NCI-H510A treated with DMSO at 0.1 percent for 48 hours (cell line): Measurements from ENCODE around the gene FBXW11.

ENCODE experiments used
- DNase-seq: peaks from one replicate; lab custom pipeline; 2025; lab: John Stamatoyannopoulos, UW

Gene FBXW11

DNA sequence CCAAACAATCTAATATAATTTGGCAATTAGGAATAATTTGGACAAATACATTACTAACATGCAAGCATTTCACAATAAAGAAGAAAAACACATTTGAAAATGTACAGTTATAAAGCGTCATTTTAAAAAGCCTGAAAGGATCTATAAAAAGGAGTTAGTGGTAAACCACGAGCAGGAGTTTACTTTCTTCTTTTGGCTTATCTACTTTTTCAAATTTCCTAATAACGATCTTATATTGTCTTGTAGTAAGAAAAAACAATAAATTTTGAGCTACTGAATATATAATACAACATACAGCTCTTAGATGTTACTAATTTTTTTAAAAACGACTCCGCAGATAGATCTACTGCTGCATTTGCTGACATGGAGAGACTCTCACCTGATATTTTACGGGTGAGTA is 141.0 kb downstream of the FBXW11 start:
- no peak for DNase-seq

DNA sequence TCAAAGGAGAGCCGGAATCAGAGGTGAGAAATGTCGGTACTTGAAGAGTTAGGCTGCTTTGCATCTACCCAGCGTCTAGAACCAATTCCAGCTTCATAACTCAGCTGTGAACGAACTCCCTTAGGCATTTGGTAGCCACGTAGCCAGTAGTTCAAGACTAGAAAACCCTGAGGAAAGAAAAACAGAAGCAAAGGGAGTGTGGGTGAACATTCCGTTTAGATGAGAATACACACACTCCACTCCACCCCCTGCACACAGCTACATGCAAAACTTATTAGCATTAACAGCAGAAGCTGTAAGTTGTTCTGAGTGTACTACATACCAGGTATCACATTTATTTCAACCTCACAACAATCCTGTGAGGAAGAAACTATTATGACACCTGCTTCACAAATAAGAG is 142.5 kb downstream of the FBXW11 start:
- no peak for DNase-seq

- no peak for DNase-seq
Observed at GRCh38 chr5:171862624-171863023, 143.8 kb downstream of the FBXW11 start.

- no peak for DNase-seq
Observed at GRCh38 chr5:171861381-171861780, 145.1 kb downstream of the FBXW11 start.

DNA sequence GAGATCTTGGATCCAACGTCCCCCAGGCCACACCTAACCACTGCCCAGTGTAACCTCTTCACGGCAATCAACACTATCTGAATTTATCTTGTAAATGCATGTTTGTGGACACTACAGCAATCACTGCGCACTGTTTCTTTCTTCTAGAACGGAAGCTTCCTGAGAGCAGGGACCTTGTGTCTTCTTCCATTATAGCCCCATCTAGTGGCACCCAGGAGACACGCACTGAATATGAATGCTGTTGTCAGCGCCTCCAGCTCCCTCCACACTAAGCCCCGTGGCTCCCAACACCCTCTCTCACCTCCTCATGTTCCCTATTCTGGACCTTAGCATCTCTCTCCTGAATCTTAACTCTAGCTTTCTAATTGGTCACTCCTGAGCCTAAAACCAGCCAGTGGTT is 148.1 kb downstream of the FBXW11 start:
- DNase-seq, result peak; percentile 1

DNA sequence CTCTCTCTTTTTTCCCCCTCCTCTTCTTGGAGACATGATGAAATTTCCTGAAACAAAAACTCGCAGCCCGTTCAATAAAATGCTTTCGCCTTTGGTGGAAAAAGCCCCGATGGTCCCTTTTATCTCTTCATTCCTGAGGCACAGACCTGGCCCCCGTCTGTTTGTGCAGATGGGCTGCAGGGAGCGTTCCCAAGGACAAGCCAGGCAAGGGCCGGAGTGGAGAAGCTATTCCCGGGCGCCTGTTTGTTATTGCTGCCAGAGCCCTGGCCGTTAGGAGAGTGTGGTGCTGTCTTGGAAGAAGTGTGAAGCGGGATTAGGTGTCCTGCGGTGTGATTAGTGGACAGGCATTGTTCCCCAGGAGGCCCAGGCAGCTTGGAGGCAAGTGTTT is 149.0 kb downstream of the FBXW11 start:
- DNase-seq, result no peak

DNA sequence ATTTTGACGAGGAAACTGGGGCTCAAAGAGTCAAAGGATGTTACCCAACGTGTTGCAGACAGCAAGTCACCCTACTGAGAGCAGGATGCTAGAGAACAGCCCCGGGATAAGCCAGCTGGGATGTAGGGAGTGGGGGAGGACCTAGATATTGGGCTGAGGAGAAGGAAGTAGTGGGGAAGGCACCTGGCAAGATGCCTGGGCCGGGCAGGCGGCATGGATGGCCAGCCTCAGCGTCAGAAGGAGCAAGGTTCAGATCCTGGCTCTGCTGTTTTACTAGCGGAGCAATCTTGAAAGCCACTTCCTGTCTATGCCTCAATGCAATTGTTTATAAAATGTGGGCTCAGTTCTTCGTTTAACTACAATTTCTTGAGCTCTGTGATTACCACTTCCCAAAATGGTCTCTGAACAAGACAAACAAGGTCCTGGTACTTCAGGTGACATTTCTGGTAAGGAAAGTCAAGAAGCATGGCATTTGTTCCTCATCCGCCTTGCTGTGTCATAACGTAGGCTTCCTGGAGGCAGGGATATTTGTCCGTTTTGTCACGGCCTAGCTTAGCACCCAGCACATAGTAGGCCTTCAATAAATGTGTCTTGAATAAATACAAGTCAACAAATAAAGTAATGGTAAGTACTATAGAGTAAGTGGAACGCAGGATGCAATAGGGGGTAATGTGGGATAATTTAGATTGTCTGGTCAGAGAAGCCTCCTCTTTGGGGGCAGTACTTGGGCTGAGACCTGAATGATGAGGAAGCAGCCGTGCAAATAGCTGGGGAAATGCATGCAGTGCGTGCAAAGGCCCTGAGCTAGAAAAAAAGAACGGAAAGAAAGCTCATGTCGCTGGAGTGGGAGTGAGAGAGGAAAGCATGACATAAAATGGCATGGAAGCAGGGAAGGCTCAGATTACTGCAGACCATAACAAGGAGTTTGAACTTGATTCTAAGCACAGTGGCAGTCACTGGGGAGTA is 150.4 kb downstream of the FBXW11 start:
- DNase-seq, result no peak

GRCh38 chr5:171855265-171855664 is 151.2 kb downstream of the FBXW11 start:
- no peak for DNase-seq

DNA sequence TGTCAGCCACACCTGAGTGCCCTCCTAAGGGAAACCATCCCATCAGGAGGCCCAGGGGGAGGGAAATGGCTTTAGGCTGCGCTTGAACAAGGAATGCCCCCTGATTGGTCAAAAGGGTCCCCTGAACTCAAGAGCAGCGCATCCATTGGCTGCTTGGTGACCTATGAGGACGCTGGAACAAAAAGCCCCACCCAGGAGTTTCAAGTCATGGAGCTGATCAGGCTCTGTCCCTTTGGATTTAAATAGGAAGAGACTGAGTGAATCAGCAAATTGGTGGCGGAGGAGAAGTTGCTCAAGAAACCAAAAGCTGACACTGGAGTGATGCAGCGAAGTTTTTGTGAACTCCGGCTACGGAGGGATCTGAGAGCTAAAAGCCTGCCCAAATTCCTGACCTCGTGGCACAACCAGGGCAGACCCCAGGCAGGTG is 154.2 kb downstream of the FBXW11 start:
- no peak for DNase-seq

- DNase-seq, result no peak
Observed at GRCh38 chr5:171851251-171851650, 155.2 kb downstream of the FBXW11 start.

DNA sequence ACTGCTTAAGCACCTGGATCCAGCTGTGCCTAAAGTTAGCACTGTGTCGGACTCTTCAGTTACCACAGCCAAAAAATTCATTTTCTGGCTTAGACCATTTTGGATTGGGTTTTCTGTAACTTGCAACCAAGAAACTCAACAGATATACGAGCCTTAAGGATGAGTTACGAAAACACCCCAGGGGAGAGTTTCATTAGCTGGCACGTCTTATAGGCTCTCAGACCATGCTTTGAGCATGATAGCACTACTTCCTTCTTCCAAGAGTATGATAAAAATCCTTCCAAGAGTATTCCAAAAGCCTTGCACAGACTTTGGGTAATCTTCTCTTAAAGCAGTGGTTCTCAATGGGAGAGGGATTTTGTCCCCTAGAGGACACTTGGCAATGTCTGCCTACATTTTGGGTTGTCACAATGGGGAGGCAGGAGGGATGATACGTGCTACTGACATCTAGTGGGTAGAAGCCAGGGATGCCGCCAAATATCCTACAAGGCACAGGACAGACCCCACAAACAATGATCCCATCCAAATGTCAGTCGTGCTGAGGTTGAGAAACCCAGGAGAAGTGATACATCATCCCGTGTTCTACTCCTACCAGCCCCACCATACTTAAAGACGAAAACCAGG is 156.0 kb downstream of the FBXW11 start:
- no peak for DNase-seq

DNA sequence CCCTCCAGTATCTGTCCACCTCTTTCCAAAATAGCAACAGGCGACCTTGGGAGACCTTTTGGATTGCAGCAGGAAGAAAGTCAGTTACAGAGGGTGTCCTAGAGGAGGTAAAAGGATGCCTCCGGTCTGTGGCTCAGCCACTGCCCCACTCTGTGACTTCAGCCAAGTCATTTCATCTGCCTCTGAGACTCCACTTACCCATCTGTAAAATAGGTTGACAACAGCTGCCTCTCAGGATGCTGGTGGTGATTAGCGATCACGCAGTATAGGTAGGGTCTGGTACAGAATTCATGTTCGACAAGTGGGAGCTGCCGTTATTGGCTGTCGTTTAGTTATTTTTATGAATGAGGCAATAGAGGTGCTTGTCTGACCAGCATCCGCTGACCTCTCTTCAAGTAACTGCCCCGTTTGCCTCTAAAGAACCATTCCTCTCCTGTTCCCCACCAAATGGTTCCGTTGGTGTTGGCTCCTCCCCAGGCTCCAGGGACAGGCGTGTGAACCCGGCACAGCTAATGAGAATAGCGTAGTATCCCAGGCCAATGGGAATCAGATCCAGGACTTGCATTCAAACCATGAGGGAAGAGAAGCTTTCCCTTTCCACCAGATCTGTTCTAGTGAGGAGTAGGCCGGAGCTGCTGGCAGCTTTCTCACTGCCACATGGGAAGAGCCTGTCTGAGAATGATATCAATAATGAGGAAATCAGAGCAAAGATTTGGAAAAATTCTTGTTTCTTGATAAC is 156.7 kb downstream of the FBXW11 start:
- DNase-seq, result no peak

DNA sequence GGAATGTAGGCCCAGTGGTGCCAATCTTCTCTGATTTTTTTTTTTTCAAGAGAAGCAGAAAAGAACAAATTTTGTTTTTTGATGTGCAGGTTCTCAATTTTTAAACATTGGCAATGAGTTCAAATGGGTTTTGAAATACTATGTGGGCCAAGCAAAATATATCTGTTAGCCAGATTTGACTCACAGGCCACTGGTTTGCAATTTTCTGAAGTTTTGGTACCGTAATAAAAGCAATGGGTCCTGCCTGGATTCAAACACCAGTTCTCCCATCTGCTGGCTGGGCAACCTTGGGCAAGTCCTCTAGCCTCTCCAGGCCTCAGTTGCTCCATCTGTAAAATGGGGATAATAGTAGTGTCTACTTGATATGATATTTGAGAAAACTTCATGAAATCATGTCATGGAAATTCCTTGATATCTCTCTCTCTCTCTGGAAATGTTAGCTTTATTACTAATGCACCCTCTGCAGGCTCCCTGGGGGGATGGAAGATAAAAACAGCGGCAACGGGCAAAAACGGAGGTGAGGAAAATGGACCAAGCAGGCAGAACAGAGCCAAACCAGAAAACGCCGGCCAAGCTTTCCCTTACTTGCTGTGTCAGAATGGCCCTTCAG is 157.4 kb downstream of the FBXW11 start:
- no peak for DNase-seq

GRCh38 chr5:171848486-171848885 is 158.0 kb downstream of the FBXW11 start:
- no peak for DNase-seq

- no peak for DNase-seq
Observed at GRCh38 chr5:171848006-171848405, 158.4 kb downstream of the FBXW11 start.

DNA sequence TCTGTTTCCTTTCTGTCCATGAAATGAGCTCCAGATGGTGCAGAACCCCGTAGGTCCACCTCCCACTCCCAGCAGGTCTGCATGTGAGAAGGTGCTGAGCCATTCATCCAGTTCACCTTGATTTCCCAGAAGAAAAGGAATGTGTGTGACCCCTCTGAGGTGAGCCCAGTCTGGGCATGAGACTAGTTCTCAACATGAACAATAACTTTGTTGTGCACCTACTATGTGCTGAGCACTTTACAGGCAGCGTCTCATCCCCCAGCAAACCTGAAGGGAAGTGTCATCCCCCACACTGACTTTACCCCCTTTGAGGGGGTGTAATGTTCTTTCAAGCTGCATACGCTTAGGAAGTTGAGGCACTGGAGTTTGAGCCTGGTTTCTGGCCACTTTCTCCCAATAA is 159.4 kb downstream of the FBXW11 start:
- DNase-seq, result no peak

DNA sequence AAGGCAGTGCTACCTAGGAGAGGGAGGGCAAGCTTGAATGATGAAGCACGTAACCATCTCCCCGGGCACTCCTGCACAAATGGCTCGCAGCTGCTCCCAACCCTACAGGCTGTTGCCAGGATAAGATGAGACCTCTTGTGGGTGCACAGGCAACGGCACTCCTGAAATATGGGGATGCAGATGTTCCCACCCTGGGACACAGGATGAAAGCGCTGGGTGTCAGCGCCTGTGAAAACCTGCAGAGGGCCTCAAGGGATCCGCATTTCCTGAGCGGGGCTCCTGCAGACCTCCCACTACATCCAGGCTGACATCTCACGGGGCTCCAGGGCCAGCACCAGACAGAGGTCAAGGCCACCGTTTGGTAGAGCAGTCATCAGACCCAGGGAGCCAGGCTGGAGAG is 160.1 kb downstream of the FBXW11 start:
- no peak for DNase-seq

- no peak for DNase-seq
Observed at GRCh38 chr5:171845857-171846256, 160.6 kb downstream of the FBXW11 start.

- DNase-seq, result no peak
Observed at GRCh38 chr5:171845040-171845630, 161.3 kb downstream of the FBXW11 start.

- no peak for DNase-seq
Observed at GRCh38 chr5:171842777-171843328, 163.6 kb downstream of the FBXW11 start.

- no peak for DNase-seq
Observed at GRCh38 chr5:171841984-171842776, 164.3 kb downstream of the FBXW11 start.
